HepG2 (cell line): ENCODE data around the gene KMT2B. TPM values are rescaled to one million over a fixed set of nuclear protein-coding genes. Genes with fewer than 3 reads are reported as not detected.
A peak's percentile ranks its signal among the peaks of the same experiment; 100 is the strongest.

Experiments
- ATAC-seq: fragments of 200-7000 bp; cut with Tn5 transposase; 3 replicates; pipeline ENCODE4 v1.9.1; 2020; ENCODE audit warnings: mild to moderate bottlenecking, moderate library complexity
- BruUV-seq: library from RNA; stranded (reverse); fragments of 400-500 nt; replicated peaks from 2 replicates; lab custom pipeline; 2021; lab: Mats Ljungman, UMichigan
- CTCF ChIA-PET: fragments of 300-600 bp; formaldehyde crosslinking; extraction: SDS; loops from one replicate; lab custom pipeline; 2021; ENCODE audit warnings: low total read pairs, inconsistent platforms, low intra/inter-chr PET ratio; lab: Yijun Ruan, JAX
- POLR2A ChIA-PET: fragments of 350-600 bp; sonication (Branson Sonifier 250); formaldehyde crosslinking; loops from one replicate; lab custom pipeline; 2020; ENCODE audit warnings: antibody characterized with exemption, inconsistent platforms; lab: Yijun Ruan, JAX
- DNase-seq: peaks from one replicate; pipeline ENCODE4 v3.0.0-alpha.2; 2015; ENCODE audit warnings: low spot score
- FAIRE-seq: peaks from 3 replicates; lab custom pipeline; 2011; peaks lifted over from hg19 to GRCh38; lab: Jason Lieb, UNC
- H2AFZ ChIP-seq: one replicate; pipeline ENCODE4 v1.6.1; 2011; ENCODE audit warnings: low read length, inconsistent platforms
- H3K27ac ChIP-seq: fragments of 300-600 bp; 3 replicates; pipeline ENCODE4 v1.8.0; 2011; ENCODE audit warnings: mixed run types, mild to moderate bottlenecking, mixed read lengths, low read length, inconsistent platforms; ENCODE audit not compliant: insufficient read depth; ENCODE audit errors: extremely low read length
- H3K27me3 ChIP-seq, 2 experiments: fragments of 200-600 bp in 1 of 2; 2 replicates in 1 of 2; 3 replicates in 1 of 2; pipeline versions ENCODE4 v1.6.0 to v1.8.0; 2011; ENCODE audit warnings: low read length in 2 of 2, mild to moderate bottlenecking in 2 of 2, moderate library complexity in 2 of 2, inconsistent platforms in 1 of 2; ENCODE audit not compliant: insufficient read depth in 2 of 2, control insufficient read depth in 1 of 2
- H3K36me3 ChIP-seq, 2 experiments: fragments of 200-600 bp in 1 of 2; replicated peaks in 1 of 2; 2 replicates in 1 of 2; 3 replicates in 1 of 2; pipeline versions ENCODE4 v1.5.1 to v1.8.0; 2011; ENCODE audit warnings: low read length in 2 of 2, inconsistent platforms in 1 of 2; ENCODE audit not compliant: insufficient read depth in 2 of 2, control insufficient read depth in 1 of 2
- H3K4me1 ChIP-seq: 2 replicates; pipeline ENCODE4 v1.5.1; 2012; ENCODE audit warnings: low read length, inconsistent platforms; ENCODE audit not compliant: insufficient read depth
- H3K4me2 ChIP-seq: 2 replicates; pipeline ENCODE4 v1.6.0; 2011; ENCODE audit warnings: low read depth, low read length, inconsistent platforms
- H3K4me3 ChIP-seq, 3 experiments: fragments of 200-600 bp in 1 of 3; sonication (generic), shearing (Covaris generic) in 1 of 3; replicated peaks in 1 of 3; 2 replicates each; pipeline ENCODE4 v1.5.1; 2011 to 2016; ENCODE audit warnings: low read length in 3 of 3, inconsistent platforms in 2 of 3, low read depth in 2 of 3, mild to moderate bottlenecking in 2 of 3, control low read depth in 1 of 3, mixed read lengths in 1 of 3; ENCODE audit not compliant: insufficient read depth in 1 of 3
- H3K79me2 ChIP-seq: one replicate; pipeline ENCODE4 v1.6.1; 2011; ENCODE audit warnings: low read length, inconsistent platforms; ENCODE audit not compliant: insufficient read depth
- H3K9ac ChIP-seq: 2 replicates; pipeline ENCODE4 v1.6.0; 2011; ENCODE audit warnings: mild to moderate bottlenecking, low read depth, low read length, inconsistent platforms; ENCODE audit not compliant: insufficient read depth
- H3K9me3 ChIP-seq: 2 replicates; pipeline ENCODE4 v1.5.1; 2012; ENCODE audit warnings: mild to moderate bottlenecking, low read length
- H4K20me1 ChIP-seq: 2 replicates; pipeline ENCODE4 v1.6.0; 2011; ENCODE audit warnings: inconsistent platforms, mild to moderate bottlenecking, low read length, moderate library complexity; ENCODE audit not compliant: insufficient read depth
- ELK4 ChIP-seq: sonication (generic); formaldehyde crosslinking; IDR thresholded peaks from 2 replicates; pipeline ENCODE4 v1.9.0; 2021; ENCODE audit warnings: missing genetic modification reagents, borderline replicate concordance
- GTF3A ChIP-seq: sonication (generic); formaldehyde crosslinking; conservative IDR thresholded peaks from 2 replicates; pipeline ENCODE4 v1.4.0; 2020; ENCODE audit warnings: mild to moderate bottlenecking, missing genetic modification reagents
- RNF219 ChIP-seq: sonication (generic); formaldehyde crosslinking; IDR thresholded peaks from 2 replicates; pipeline ENCODE4 v1.5.0; 2020; ENCODE audit warnings: mild to moderate bottlenecking, missing genetic modification reagents
- ZNF563 ChIP-seq: sonication (generic); formaldehyde crosslinking; IDR thresholded peaks from 2 replicates; pipeline ENCODE4 v1.8.0; 2022; ENCODE audit warnings: mild to moderate bottlenecking, moderate library complexity, missing genetic modification reagents
- ZNF619 ChIP-seq: sonication (generic); formaldehyde crosslinking; IDR thresholded peaks from 2 replicates; pipeline ENCODE4 v1.4.0; 2020; ENCODE audit warnings: mild to moderate bottlenecking, missing genetic modification reagents
- ZNF644 ChIP-seq: IDR thresholded peaks from 2 replicates; pipeline ENCODE4 v1.6.1; 2016; ENCODE audit warnings: low read depth
- WGBS: methylation state at CpG from one replicate; pipeline ENCODE4 v1.1.6; 2017; ENCODE audit warnings: low lambda C conversion rate; 5-methylcytosine and 5-hydroxymethylcytosine counted together
- in situ Hi-C: cut with HindIII; loops from 2 replicates; pipeline ENCODE4 v1.10.0; 2017; ENCODE audit warnings: low pct_unique_long_range_greater_than_20kb; ENCODE audit not compliant: extremely low pct_ligation_motif_present
- intact Hi-C: fragments of 100-400 bp; cut with micrococcal nuclease; formaldehyde crosslinking; loops from one replicate; pipeline ENCODE4 v1.10.0; 2022; ENCODE audit not compliant: unreplicated experiment
- polyA plus RNA-seq, 8 experiments: library from polyadenylated mRNA; depleted of rRNA in 3 of 8; stranded (reverse) in 7 of 8; unstranded in 1 of 8; fragments of >200 nt; fragmentation: Illumina TruSeq in 4 of 8; extraction: Trizol in 4 of 8; gene quantifications; 2 replicates each; pipeline versions ENCODE4 v1.2.1 to v1.2.3, GENCODE V29; 2011 to 2016; ENCODE audit warnings: low read depth in 4 of 8, missing spikeins in 1 of 8, mixed read lengths in 1 of 8; ENCODE audit not compliant: insufficient read depth in 1 of 8
- total RNA-seq, 5 experiments: library from RNA; depleted of rRNA; stranded (reverse); fragments of >200 nt; fragmentation: Illumina TruSeq; extraction: Trizol; gene quantifications; 2 replicates each; pipeline ENCODE4 v1.2.3, GENCODE V29; 2016; ENCODE audit warnings: low read depth in 1 of 5

Gene KMT2B
- total and polyA plus RNA-seq, 2 of the 13 experiments (the other 11 are each of a cell fraction or from before 2014, with no cell fraction given), result 6.2 to 16.9 TPM

- Histone ChIP-seq H3K4me3 (peak within 1 kb of the TSS in 2 of 3 experiments; percentile 50 to 84; a peak in 4 of 6 replicates), H3K9me3 (no peaks in the 10 kb centered on the region), H3K4me2 (peak within 1 kb of the TSS; percentile 94; the same call in 1 of the 2 replicates), H3K4me1 (peaks cover 40% of the 10 kb centered on the region), H3K27me3 (no peaks in the 10 kb centered on the region; a peak in 1 of 5 replicates), H3K79me2 (peaks cover 9% of the 10 kb centered on the region), H3K9ac (peak within 1 kb of the TSS; percentile 77), H4K20me1 (no peaks in the 10 kb centered on the region), H3K27ac (peak within 1 kb of the TSS; percentile 89), H2AFZ (no peak within 1 kb of the TSS), H3K36me3 (peaks cover 8 to 19% of the 10 kb centered on the region in 2 experiments; a peak in 4 of 5 replicates)
- ATAC-seq (no peak), FAIRE-seq (no peak), DNase-seq (no peak)
- no peak for TF ChIP-seq ZNF619
- no peak for TF ChIP-seq RNF219
- TF ChIP-seq GTF3A (CRISPR knock-in tag), result no peak
- TF ChIP-seq ZNF644 (CRISPR knock-in tag), result no peak
- no peak for TF ChIP-seq ELK4 (CRISPR knock-in tag)
- TF ChIP-seq ZNF563 (CRISPR knock-in tag), result no peak
- BruUV-seq, result no TSS peak
- in situ Hi-C loops, result no loop called here
- POLR2A ChIA-PET, result no interaction called here
- intact Hi-C loops, result loop anchor here (10.0 kb wide), 1 partner anchor 47 kb away; no protein-coding TSS in a partner anchor
- CTCF ChIA-PET, result no interaction called here
- WGBS, result 98% methylated on average over 7 of the region's 9 CpGs
Observed at GRCh38 chr19:35742121-35742724, 24.4 kb downstream of the KMT2B start, which contains the start of gene IGFLR1. Gene IGFLR1, minus strand, starts transcription at chr19:35742452. Its CDS starts 1,272 bp downstream, at chr19:35741180.
